ENCODE results near the gene KHDRBS1.

The KHDRBS1 gene

GRCh38 chr1:32012709-32013385 lies 821 bp upstream of the KHDRBS1 start:
- Histone ChIP-seq H3F3A (ENCODE audit: low read depth) (no peaks in the 10 kb centered on the region), H3K27me3 (ENCODE audit: insufficient read depth, low read length, poor library complexity, severe bottlenecking) (no peaks in the 10 kb centered on the region), H3K4me2 (ENCODE audit: low read depth, low read length, poor library complexity, severe bottlenecking) (peak overlapping the region; percentile 92), H3K9ac (ENCODE audit: low read depth, low read length, poor library complexity, severe bottlenecking) (peak overlapping the region; percentile 92), H4K20me1 (ENCODE audit: insufficient read depth, low read length, poor library complexity, severe bottlenecking) (peaks cover 37% of the 10 kb centered on the region), H3K4me3 (ENCODE audit: low read length, poor library complexity, severe bottlenecking) (peak overlapping the region; percentile 94), H3K36me3 (ENCODE audit: insufficient read depth, low read length) (peaks cover 3% of the 10 kb centered on the region), H3K4me1 (ENCODE audit: insufficient read depth, low read length, poor library complexity, severe bottlenecking) (peaks cover 37% of the 10 kb centered on the region), H3K9me3 (ENCODE audit: insufficient read depth, low read depth, low read length) (no peaks in the 10 kb centered on the region), H2AFZ (ENCODE audit: low read length) (peak overlapping the region; percentile 72), H3K9me2 (replicated peaks; ENCODE audit: low read depth, low read length) (no peaks in the 10 kb centered on the region), H3K79me2 (ENCODE audit: insufficient read depth, low read length) (peaks cover 48% of the 10 kb centered on the region)
- no peak for TF ChIP-seq EZH2phosphoT487 (IDR thresholded peaks at IDR 0.05; ENCODE audit: borderline replicate concordance)
- TF ChIP-seq CTCF (conservative IDR thresholded peaks at IDR 0.05; ENCODE audit: low read length) = no peak

GRCh38 chr1:32014199-32014947 lies 705 bp downstream of the KHDRBS1 start:
- H3K79me2 ChIP-seq (ENCODE audit: insufficient read depth, low read length) = peaks cover 64% of the 10 kb centered on the region
- H3K36me3 ChIP-seq (ENCODE audit: insufficient read depth, low read length) = peaks cover 3% of the 10 kb centered on the region
- H3K27me3 ChIP-seq (ENCODE audit: insufficient read depth, low read length, poor library complexity, severe bottlenecking) = no peaks in the 10 kb centered on the region
- H3K9me2 ChIP-seq (replicated peaks; ENCODE audit: low read depth, low read length) = no peaks in the 10 kb centered on the region
- H2AFZ ChIP-seq (ENCODE audit: low read length) = no peak overlapping the region
- no peaks in the 10 kb centered on the region for H3F3A ChIP-seq (ENCODE audit: low read depth)
- H3K9me3 ChIP-seq (ENCODE audit: insufficient read depth, low read depth, low read length) = no peaks in the 10 kb centered on the region
- peak overlapping the region; percentile 92 for H3K4me2 ChIP-seq (ENCODE audit: low read depth, low read length, poor library complexity, severe bottlenecking)
- H3K9ac ChIP-seq (ENCODE audit: low read depth, low read length, poor library complexity, severe bottlenecking) = peak overlapping the region; percentile 94
- no peak for TF ChIP-seq CTCF (conservative IDR thresholded peaks at IDR 0.05; ENCODE audit: low read length)
- TF ChIP-seq EZH2phosphoT487 (IDR thresholded peaks at IDR 0.05; ENCODE audit: borderline replicate concordance) = no peak
- peaks cover 51% of the 10 kb centered on the region for H4K20me1 ChIP-seq (ENCODE audit: insufficient read depth, low read length, poor library complexity, severe bottlenecking)
- peak overlapping the region; percentile 94 for H3K4me3 ChIP-seq (ENCODE audit: low read length, poor library complexity, severe bottlenecking)
- peaks cover 42% of the 10 kb centered on the region for H3K4me1 ChIP-seq (ENCODE audit: insufficient read depth, low read length, poor library complexity, severe bottlenecking)

GRCh38 chr1:32014948-32015273 lies 1.2 kb downstream of the KHDRBS1 start:
- peaks cover 3% of the 10 kb centered on the region for H3K36me3 ChIP-seq (ENCODE audit: insufficient read depth, low read length)
- no peak overlapping the region for H2AFZ ChIP-seq (ENCODE audit: low read length)
- H3K79me2 ChIP-seq (ENCODE audit: insufficient read depth, low read length) = peaks cover 69% of the 10 kb centered on the region
- TF ChIP-seq EZH2phosphoT487 (IDR thresholded peaks at IDR 0.05; ENCODE audit: borderline replicate concordance) (no peak), CTCF (conservative IDR thresholded peaks at IDR 0.05; ENCODE audit: low read length) (no peak)
- peak overlapping the region; percentile 94 for H3K4me3 ChIP-seq (ENCODE audit: low read length, poor library complexity, severe bottlenecking)
- H3F3A ChIP-seq (ENCODE audit: low read depth) = no peaks in the 10 kb centered on the region
- H3K4me1 ChIP-seq (ENCODE audit: insufficient read depth, low read length, poor library complexity, severe bottlenecking) = peaks cover 45% of the 10 kb centered on the region
- peak overlapping the region; percentile 92 for H3K4me2 ChIP-seq (ENCODE audit: low read depth, low read length, poor library complexity, severe bottlenecking)
- H3K27me3 ChIP-seq (ENCODE audit: insufficient read depth, low read length, poor library complexity, severe bottlenecking) = no peaks in the 10 kb centered on the region
- H4K20me1 ChIP-seq (ENCODE audit: insufficient read depth, low read length, poor library complexity, severe bottlenecking) = peaks cover 56% of the 10 kb centered on the region
- no peaks in the 10 kb centered on the region for H3K9me3 ChIP-seq (ENCODE audit: insufficient read depth, low read depth, low read length)
- peak overlapping the region; percentile 94 for H3K9ac ChIP-seq (ENCODE audit: low read depth, low read length, poor library complexity, severe bottlenecking)
- H3K9me2 ChIP-seq (replicated peaks; ENCODE audit: low read depth, low read length) = no peaks in the 10 kb centered on the region

All from Loucy (cell line).